ENCODE data around the gene TMEM220.
"Not testable (repeated sequence)": the region's sequence is repeated elsewhere in the genome, so short reads cannot be mapped to it uniquely, and the experiment has no call there.

The TMEM220 gene

DNA sequence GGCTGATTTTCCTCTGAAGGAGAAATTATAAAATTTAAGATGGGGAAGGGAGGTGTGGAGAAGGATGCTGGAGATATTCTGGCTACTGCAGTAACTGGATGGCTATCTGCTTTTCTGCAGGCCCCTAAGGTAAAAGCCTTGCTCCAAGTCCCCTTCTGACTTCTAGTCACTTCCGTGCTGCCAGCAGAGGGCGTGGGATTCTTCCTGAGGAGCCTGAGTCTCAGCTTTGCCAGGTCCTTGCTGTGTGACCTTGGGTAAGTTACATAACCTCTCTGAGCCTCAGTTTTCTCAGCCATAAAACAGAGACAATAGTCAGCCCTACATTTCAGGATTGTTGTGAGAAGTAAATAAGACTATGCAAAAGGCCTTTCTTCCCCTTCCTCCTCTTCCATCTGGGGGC, 24.3 kb upstream of the TMEM220 start:
- peak; percentile 11 for DNase-seq

GRCh38 chr17:10752696-10753095, 22.9 kb upstream of the TMEM220 start:
- DNase-seq: no peak

DNA sequence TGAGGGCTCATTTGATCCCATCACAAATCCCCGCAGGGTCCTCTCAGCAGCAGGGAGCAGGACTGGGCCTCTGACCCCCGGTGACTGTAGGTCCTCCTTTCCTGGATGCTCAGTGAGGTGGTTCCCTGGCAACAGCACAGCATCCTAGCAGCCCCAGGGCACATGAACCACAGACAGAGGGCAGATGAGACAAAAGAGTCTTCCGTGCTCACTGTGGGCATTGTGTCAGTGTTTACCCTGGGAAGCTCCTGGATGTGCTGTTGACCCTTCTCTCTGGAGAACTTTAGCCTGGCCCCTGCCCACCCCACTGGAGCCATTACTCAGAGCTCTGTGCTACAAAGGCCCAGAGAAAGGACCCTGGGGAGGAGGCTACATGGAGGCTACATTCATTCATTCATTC, 21.7 kb upstream of the TMEM220 start:
- no peak for DNase-seq

DNA sequence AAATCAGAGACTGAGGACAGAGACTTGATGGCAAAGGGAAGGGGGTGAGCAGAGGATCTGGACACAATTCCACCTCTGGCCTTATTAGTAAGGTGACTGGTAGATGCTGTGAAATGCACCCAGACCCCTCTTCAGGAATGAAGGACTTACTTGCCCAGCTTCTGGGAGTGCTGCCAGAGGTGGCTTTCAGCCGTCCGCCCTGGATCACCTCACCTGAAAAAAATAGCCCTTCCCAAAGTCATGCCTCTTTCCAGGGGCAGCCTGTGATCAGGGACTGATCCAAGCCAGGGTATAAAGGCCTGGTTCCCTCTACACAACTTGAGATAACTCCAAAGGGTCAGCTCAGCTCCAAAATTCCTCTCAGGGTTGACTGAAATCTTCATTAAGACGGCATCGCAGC, 20.4 kb upstream of the TMEM220 start:
- no peak for DNase-seq

DNA sequence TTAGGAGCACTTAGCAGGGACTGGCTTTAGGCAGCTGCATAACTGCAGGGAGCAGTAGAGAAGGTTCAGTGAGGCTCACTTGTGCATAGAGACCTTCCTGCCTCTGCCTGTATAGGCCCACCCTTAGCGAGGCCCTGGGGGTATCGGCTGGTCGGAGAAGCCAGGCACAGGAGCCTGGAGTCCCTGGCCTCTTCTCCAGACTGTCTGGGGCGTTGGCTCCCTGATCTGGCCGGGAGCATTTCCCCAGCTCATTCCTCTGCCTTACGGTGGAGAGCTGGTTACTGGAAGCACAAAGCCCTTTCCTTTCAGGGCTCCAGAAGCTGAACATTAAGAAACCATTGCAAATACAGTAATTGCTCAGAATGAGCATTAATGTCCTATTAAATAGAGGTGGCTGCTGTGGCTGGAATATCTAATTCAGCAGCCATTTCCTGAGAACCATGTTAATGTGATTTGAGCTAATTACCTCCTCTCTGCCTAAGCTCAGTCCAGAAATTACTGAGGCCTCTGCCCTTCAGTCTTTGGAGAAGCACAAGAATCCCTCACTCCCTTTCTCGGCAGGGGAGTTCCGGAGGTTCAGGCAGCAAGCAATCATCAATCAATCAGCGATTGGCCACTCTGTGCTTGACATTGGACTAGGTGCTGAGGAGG, 18.8 kb upstream of the TMEM220 start:
- no peak for DNase-seq

DNA sequence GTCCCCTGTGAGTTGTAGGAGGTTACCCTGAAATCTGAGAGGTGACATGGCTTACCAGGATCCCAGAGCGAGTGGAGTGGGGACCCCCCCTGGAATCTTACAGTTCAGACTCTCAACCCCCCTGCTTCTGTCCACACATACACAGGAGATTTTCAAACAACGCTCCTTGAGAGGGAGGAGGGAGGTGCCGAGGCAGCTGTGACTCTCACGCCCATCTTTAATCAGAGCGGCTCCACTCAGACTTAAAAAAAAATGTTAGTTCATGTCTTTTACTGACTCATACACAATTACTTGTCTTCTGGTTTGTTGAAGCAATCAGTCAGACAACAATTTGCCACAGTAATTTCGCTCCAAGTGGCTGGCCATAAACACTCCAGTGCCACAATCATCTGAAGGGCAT, 15.4 kb upstream of the TMEM220 start:
- no peak for DNase-seq

GRCh38 chr17:10744501-10745000, 14.7 kb upstream of the TMEM220 start:
- peak; percentile 25 for DNase-seq

DNA sequence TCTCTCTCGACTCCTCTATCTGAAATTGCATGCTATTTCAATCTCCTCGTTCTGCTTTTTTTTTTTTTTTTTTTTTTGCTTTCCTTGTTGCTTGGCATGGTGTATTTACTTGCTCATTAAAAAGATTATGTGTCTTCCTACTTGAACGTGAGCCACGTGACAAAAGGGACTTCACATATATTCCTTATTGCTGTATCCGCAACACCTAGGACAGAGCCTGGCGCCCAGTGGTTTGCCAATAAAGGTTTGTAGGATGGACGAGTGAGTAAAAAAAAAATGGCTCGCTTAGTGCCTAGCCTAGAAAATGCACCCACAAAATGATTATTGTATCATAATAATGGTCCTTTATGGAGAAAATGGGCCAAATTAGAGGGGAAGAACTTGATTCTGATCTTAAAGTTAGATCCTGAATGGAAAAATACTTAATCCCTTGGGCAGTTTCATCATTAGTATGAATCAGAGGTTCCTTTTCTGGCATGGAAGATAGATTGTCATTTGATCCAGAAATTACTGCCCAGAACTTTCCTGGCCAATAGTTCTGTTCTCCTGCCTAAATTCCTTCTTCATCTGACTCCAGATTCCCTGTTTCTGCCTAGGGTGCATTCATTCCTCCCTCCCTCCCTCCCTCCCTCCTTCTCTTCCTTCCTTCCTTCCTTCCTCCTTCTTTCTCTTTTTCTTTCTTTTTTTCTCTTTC, 13.6 kb upstream of the TMEM220 start:
- DNase-seq: no peak

GRCh38 chr17:10742431-10742830, 12.6 kb upstream of the TMEM220 start:
- no peak for DNase-seq

- DNase-seq: no peak
Measured at GRCh38 chr17:10741416-10742135, 11.8 kb upstream of the TMEM220 start.

GRCh38 chr17:10739386-10739785, 9.6 kb upstream of the TMEM220 start:
- DNase-seq: no peak

- DNase-seq: no peak
Measured at GRCh38 chr17:10738521-10739258, 8.9 kb upstream of the TMEM220 start.

GRCh38 chr17:10737736-10738135, 7.9 kb upstream of the TMEM220 start:
- no peak for DNase-seq

- peak; percentile 25 for DNase-seq
Measured at GRCh38 chr17:10737168-10737622, 7.4 kb upstream of the TMEM220 start.

DNA sequence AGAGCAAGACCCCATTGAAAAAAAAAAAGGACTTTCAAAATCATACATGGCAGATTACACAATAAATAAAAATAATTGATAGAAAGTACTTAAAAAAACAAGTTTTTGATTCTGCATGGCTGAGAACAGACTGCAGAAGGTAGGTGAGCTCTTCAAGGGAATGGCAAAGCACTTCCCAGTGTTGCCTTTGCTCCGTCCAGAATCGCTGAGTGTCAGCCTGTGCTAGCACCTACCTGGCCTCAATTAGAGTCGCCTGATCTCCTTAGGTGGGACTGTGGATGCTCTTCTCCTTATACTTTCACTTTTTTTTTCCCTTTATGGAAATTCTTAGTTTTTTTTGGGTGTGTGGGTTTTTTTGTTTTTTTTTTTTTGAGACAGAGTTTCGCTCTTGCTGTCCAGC, 6.0 kb upstream of the TMEM220 start:
- no peak for DNase-seq

DNA sequence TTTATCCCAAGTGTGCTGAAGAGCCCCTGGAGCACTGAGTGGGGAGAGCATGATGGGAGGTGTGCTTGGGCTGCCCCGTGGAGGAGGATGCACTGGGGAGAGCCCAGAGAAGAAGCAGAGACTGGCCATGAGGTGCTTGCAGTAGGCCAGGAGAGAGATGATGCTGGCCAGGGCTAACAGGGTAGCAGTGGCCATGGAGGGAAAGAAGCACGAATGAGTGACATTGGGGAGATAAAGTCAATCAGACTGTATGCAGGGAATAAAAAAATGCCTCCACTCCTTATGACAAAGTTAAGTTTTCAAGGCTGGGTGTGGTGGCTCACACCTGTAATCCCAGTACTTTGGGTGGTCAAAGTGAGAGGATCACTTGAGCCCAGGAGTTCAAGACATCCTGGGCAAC, 5.4 kb upstream of the TMEM220 start:
- no peak for DNase-seq

DNA sequence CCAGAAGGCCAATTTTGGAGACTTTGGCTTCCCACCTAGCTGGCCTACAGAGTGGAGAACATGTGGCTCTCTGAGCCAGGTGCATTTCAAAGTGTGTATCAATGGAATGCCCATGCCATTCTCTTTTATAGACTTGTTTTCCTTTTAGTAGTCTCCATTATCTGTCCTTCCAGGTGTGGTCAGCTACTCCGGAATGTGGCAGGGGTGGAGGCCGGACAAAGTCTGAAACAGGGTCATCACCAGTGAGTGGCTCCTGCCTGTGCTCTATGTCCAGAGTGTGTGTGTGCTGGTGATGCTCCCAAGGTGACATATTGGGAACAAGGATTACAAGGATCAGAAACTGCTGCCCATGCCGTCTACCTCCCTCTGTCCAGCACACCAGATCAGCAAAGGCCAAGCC, 3.8 kb upstream of the TMEM220 start:
- DNase-seq: no peak

DNA sequence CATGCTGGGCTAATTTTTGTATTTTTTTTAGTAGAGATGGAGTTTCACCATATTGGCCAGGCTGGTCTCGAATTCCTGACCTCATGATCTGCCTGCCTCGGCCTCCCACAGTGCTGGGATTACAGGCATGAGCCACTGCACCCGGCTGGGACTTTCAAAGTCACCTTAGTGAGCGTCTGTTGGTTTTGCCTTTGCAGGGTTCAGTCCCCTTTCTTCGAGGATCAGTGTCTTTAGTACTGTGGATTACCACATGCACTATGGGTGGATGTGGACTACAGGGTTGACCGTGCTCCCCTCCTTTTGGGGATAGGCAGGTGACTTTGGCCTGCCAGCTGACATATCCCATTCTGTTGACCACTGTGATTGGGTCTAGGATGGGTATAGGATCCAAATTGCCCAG, 2.3 kb upstream of the TMEM220 start:
- DNase-seq: not testable (repeated sequence)

GRCh38 chr17:10731408-10731879, 1.6 kb upstream of the TMEM220 start:
- no peak for DNase-seq

DNA sequence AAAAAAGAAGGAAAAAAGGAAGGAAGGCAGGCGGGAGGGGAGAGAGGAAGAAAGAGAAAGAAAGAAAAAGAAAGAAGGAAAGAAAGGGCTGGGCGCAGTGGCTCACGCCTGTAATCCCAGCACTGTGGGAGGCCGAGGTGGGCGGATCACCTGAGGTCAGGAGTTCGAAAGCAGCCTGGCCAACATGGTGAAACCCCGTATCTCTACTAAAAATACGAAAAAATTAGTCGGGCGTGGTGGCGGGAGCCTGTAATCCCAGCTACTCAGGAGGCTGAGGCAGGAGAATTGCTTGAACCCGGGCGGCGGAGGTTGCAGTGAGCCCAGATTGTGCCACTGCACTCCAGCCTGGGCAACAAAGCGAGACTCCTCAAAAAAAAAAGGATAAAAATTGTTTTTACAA, 424 bp upstream of the TMEM220 start:
- DNase-seq: not testable (repeated sequence)

DNA sequence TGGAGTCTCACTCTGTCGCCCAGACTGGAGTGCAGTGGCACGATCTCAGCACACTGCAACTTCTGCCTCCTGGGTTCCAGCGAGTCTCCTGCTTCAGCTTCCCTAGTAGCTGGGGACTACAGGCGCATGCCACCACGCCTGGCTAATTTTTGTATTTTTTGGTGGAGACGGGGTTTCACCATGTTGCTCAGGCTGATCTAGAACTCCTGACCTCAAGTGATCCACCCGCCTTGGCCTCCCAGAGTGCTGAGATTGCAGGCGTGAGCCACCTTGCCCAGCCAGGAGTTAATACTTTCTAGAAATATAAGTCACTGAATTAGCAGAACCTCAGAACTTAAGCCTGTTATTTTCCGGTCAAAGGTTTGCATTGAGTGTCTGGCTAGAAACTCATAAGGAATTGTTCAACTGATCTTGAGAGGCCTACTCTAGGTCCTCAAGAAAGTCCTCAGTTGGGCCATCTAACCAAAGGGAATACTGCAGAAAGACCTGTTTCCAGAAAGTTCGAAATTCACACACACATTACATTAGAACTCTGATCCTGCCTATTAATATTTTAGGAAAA, 1.4 kb downstream of the TMEM220 start:
- DNase-seq: no peak

DNA sequence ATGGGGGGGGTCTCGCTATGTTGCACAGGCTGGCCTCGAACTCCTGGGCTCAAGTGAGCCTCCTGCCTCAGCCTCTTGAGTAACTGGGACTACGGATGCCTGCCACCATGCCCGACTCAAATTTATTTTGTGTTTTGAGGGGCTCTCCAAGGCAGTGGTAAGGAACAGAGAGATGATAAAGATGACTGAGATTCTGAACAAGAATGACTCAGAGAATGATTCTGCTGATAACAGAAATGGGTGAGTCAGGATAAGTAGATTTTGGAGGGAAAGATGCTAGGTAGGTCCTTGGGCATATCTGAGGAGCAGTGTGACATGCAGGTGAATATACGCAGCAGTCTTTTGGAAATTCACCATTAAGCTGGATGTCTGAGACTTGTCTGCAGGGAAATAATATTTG, 2.6 kb downstream of the TMEM220 start:
- DNase-seq: no peak

- no peak for DNase-seq
Measured at GRCh38 chr17:10726196-10726595, 3.6 kb downstream of the TMEM220 start.

Data from CD4-positive, alpha-beta T cell treated with Interleukin-12 subunit alpha and Interleukin-12 subunit beta, for 1 hour (primary cell).